Neural cell (in vitro differentiated cells): ENCODE data around the gene FGG. TPM values are rescaled to one million over a fixed set of nuclear protein-coding genes. Genes with fewer than 3 reads are reported as not detected.

ENCODE experiments used
- H2AFZ ChIP-seq: fragments of 200-600, 300-800 bp; sonication (generic), shearing (Covaris generic); 2 replicates; pipeline ENCODE4 v1.6.0; 2014; ENCODE audit warnings: low read depth, mild to moderate bottlenecking, antibody characterized with exemption, low read length, moderate library complexity
- H3F3A ChIP-seq: fragments of 200-600 bp; shearing (Covaris generic); 2 replicates; pipeline ENCODE4 v1.6.1; 2016; ENCODE audit warnings: mild to moderate bottlenecking, moderate library complexity, mixed read lengths, antibody characterized with exemption, low read length; ENCODE audit not compliant: insufficient read depth, poor library complexity, severe bottlenecking
- H3K27ac ChIP-seq: fragments of 200-600, 300-800 bp; sonication (generic), shearing (Covaris generic); 2 replicates; pipeline ENCODE4 v1.5.1; 2014; ENCODE audit warnings: mild to moderate bottlenecking, low read length, moderate library complexity
- H3K27me3 ChIP-seq: fragments of 300-800, 200-600 bp; sonication (generic), shearing (Covaris generic); 2 replicates; pipeline ENCODE4 v1.6.0; 2014; ENCODE audit warnings: mild to moderate bottlenecking, low read depth, low read length, moderate library complexity; ENCODE audit not compliant: insufficient read depth
- H3K36me3 ChIP-seq: fragments of 300-800, 200-600 bp; sonication (generic), shearing (Covaris generic); 2 replicates; pipeline ENCODE4 v1.5.1; 2014; ENCODE audit warnings: mild to moderate bottlenecking, antibody characterized with exemption, low read length, moderate library complexity; ENCODE audit not compliant: insufficient read depth
- H3K4me2 ChIP-seq: fragments of 300-800, 200-600 bp; sonication (generic), shearing (Covaris generic); 2 replicates; pipeline ENCODE4 v1.6.0; 2014; ENCODE audit warnings: mild to moderate bottlenecking, low read length
- H3K4me3 ChIP-seq: fragments of 300-800, 200-600 bp; sonication (generic), shearing (Covaris generic); 2 replicates; pipeline ENCODE4 v1.5.1; 2014; ENCODE audit warnings: mild to moderate bottlenecking, low read length, moderate library complexity
- H3K79me2 ChIP-seq: fragments of 200-600 bp; shearing (Covaris generic); replicated peaks from 2 replicates; pipeline ENCODE4 v1.6.0; 2014; ENCODE audit warnings: mild to moderate bottlenecking, low read length, moderate library complexity; ENCODE audit not compliant: insufficient read depth
- H3K9ac ChIP-seq: fragments of 300-800, 200-600 bp; sonication (generic), shearing (Covaris generic); 2 replicates; pipeline ENCODE4 v1.6.1; 2016; ENCODE audit warnings: mild to moderate bottlenecking, low read length, mixed read lengths
- H3K9me2 ChIP-seq: fragments of 200-600 bp; shearing (Covaris generic); 2 replicates; pipeline ENCODE4 v1.6.1; 2016; ENCODE audit warnings: mild to moderate bottlenecking, low read length, mixed read lengths; ENCODE audit not compliant: insufficient read depth
- H3K9me3 ChIP-seq: fragments of 200-600, 300-800 bp; sonication (generic), shearing (Covaris generic); 2 replicates; pipeline ENCODE4 v1.6.1; 2016; ENCODE audit warnings: mild to moderate bottlenecking, mixed run types, low read length, moderate library complexity, mixed read lengths
- H4K20me1 ChIP-seq: fragments of 200-600 bp; shearing (Covaris generic); 2 replicates; pipeline ENCODE4 v1.6.1; 2016; ENCODE audit warnings: mild to moderate bottlenecking, mixed run types; ENCODE audit not compliant: insufficient read depth
- CTCF ChIP-seq: fragments of 450-650 bp; IDR thresholded peaks from 2 replicates; pipeline ENCODE4 v1.5.1; 2014; ENCODE audit warnings: antibody characterized with exemption, mild to moderate bottlenecking, moderate library complexity; ENCODE audit not compliant: poor library complexity, severe bottlenecking
- EP300 ChIP-seq: fragments of 450-650 bp; conservative IDR thresholded peaks from 2 replicates; pipeline ENCODE4 v1.6.1; 2014; ENCODE audit warnings: antibody characterized with exemption, mild to moderate bottlenecking, moderate library complexity; ENCODE audit not compliant: poor library complexity, severe bottlenecking
- EZH2 ChIP-seq: fragments of 200-600, 300-800 bp; shearing (Covaris generic), sonication (generic); IDR thresholded peaks from 2 replicates; pipeline ENCODE4 v1.6.1; 2014; ENCODE audit warnings: antibody characterized with exemption, low read length, borderline replicate concordance, mild to moderate bottlenecking; ENCODE audit not compliant: insufficient read depth, poor library complexity, severe bottlenecking
- MXI1 ChIP-seq: fragments of 450-650 bp; conservative IDR thresholded peaks from 2 replicates; pipeline ENCODE4 v1.6.1; 2014; ENCODE audit warnings: antibody characterized with exemption, mild to moderate bottlenecking; ENCODE audit not compliant: poor library complexity, severe bottlenecking
- POLR2AphosphoS5 ChIP-seq: IDR thresholded peaks from 2 replicates; pipeline ENCODE4 v1.6.1; 2012
- SMC3 ChIP-seq: fragments of 450-650 bp; conservative IDR thresholded peaks from 2 replicates; pipeline ENCODE4 v1.6.1; 2014; ENCODE audit warnings: antibody characterized with exemption, mild to moderate bottlenecking, moderate library complexity; ENCODE audit not compliant: poor library complexity
- TAF1 ChIP-seq: IDR thresholded peaks from 2 replicates; pipeline ENCODE4 v1.6.1; 2012; ENCODE audit warnings: low read depth
- polyA plus RNA-seq: library from polyadenylated mRNA; depleted of rRNA; stranded (reverse); fragments of >200 nt; gene quantifications from 2 replicates; pipeline ENCODE4 v1.2.3, GENCODE V29; 2014
- TF ChIP-seq, protein P1 (sequence below): IDR thresholded peaks from 2 replicates; pipeline ENCODE4 v1.6.1; 2012; ENCODE audit warnings: borderline replicate concordance

Gene FGG
- polyA plus RNA-seq, 1 donor from 2014 or later: not detected

- H3K9me2 ChIP-seq: no peaks in the 10 kb centered on the region
- H3K9ac ChIP-seq: no peak overlapping the region
- no peaks in the 10 kb centered on the region for H3K36me3 ChIP-seq
- TF ChIP-seq EZH2 (no peak), TAF1 (no peak), MXI1 (no peak), CTCF (no peak), POLR2AphosphoS5 (no peak), SMC3 (no peak), EP300 (no peak)
- TF ChIP-seq, protein P1, sequence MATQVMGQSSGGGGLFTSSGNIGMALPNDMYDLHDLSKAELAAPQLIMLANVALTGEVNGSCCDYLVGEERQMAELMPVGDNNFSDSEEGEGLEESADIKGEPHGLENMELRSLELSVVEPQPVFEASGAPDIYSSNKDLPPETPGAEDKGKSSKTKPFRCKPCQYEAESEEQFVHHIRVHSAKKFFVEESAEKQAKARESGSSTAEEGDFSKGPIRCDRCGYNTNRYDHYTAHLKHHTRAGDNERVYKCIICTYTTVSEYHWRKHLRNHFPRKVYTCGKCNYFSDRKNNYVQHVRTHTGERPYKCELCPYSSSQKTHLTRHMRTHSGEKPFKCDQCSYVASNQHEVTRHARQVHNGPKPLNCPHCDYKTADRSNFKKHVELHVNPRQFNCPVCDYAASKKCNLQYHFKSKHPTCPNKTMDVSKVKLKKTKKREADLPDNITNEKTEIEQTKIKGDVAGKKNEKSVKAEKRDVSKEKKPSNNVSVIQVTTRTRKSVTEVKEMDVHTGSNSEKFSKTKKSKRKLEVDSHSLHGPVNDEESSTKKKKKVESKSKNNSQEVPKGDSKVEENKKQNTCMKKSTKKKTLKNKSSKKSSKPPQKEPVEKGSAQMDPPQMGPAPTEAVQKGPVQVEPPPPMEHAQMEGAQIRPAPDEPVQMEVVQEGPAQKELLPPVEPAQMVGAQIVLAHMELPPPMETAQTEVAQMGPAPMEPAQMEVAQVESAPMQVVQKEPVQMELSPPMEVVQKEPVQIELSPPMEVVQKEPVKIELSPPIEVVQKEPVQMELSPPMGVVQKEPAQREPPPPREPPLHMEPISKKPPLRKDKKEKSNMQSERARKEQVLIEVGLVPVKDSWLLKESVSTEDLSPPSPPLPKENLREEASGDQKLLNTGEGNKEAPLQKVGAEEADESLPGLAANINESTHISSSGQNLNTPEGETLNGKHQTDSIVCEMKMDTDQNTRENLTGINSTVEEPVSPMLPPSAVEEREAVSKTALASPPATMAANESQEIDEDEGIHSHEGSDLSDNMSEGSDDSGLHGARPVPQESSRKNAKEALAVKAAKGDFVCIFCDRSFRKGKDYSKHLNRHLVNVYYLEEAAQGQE: no peak
- H3K4me2 ChIP-seq: no peak overlapping the region
- no peak overlapping the region for H3K27ac ChIP-seq
- H3K4me3 ChIP-seq: no peak overlapping the region
- H4K20me1 ChIP-seq: no peaks in the 10 kb centered on the region
- no peaks in the 10 kb centered on the region for H3K27me3 ChIP-seq
- H3K9me3 ChIP-seq: no peaks in the 10 kb centered on the region
- H3K79me2 ChIP-seq: no peaks in the 10 kb centered on the region
- H3F3A ChIP-seq: no peaks in the 10 kb centered on the region
- no peak overlapping the region for H2AFZ ChIP-seq
Observed at GRCh38 chr4:154573190-154573870, 39.1 kb downstream of the FGG start.

DNA sequence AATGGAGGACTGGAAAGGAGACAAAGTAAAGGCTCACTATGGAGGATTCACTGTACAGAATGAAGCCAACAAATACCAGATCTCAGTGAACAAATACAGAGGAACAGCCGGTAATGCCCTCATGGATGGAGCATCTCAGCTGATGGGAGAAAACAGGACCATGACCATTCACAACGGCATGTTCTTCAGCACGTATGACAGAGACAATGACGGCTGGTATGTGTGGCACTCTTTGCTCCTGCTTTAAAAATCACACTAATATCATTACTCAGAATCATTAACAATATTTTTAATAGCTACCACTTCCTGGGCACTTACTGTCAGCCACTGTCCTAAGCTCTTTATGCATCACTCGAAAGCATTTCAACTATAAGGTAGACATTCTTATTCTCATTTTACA lies 42.9 kb downstream of the FGG start:
- no peak overlapping the region for H2AFZ ChIP-seq
- no peaks in the 10 kb centered on the region for H3K9me3 ChIP-seq
- no peaks in the 10 kb centered on the region for H3K9me2 ChIP-seq
- TF ChIP-seq, protein P1: no peak
- no peak for TF ChIP-seq CTCF
- H3K36me3 ChIP-seq: no peaks in the 10 kb centered on the region
- H3K9ac ChIP-seq: no peak overlapping the region
- no peaks in the 10 kb centered on the region for H3K79me2 ChIP-seq
- no peaks in the 10 kb centered on the region for H4K20me1 ChIP-seq
- H3F3A ChIP-seq: no peaks in the 10 kb centered on the region
- H3K27me3 ChIP-seq: no peaks in the 10 kb centered on the region
- no peak overlapping the region for H3K4me3 ChIP-seq
- H3K27ac ChIP-seq: no peak overlapping the region
- no peak overlapping the region for H3K4me2 ChIP-seq
